Natural killer cell treated with Interleukin-12 subunit alpha and Interleukin-12 subunit beta and Interleukin-15 and Interleukin-18, amount 100 ng/mL, for 72 hours (primary cell): ENCODE measurements around the gene RCBTB2. TPM values are rescaled to one million over a fixed set of nuclear protein-coding genes. Genes with fewer than 3 reads are reported as not detected.

Experiments
- ATAC-seq, 2 donors: fragments of 150-1000 bp; cut with Tn5 transposase in 1 of 2; sonication (Bioruptor Pico), chemical (Tn5 transposase) in 1 of 2; 2 replicates each; pipeline ENCODE4 v1.10.0; 2021
- DNase-seq: peaks from one replicate; pipeline ENCODE4 v3.0.0; 2022; ENCODE audit warnings: low spot score
- H3K27ac Mint-ChIP-seq, 2 donors: 1 replicate in 1 of 2; 2 replicates in 1 of 2; pipeline ENCODE4 v1.8.0; 2022; ENCODE audit warnings: mixed read lengths in 2 of 2, mild to moderate bottlenecking in 1 of 2, moderate library complexity in 1 of 2
- H3K27me3 Mint-ChIP-seq, 2 donors: 1 replicate in 1 of 2; 2 replicates in 1 of 2; pipeline ENCODE4 v1.8.0; 2022; ENCODE audit warnings: mixed read lengths in 2 of 2
- H3K36me3 Mint-ChIP-seq: one replicate; pipeline ENCODE4 v1.8.0; 2022; ENCODE audit warnings: mixed read lengths
- H3K4me1 Mint-ChIP-seq, 2 donors: 1 replicate in 1 of 2; 2 replicates in 1 of 2; pipeline ENCODE4 v1.8.0; 2022; ENCODE audit warnings: low read depth in 2 of 2, mixed read lengths in 2 of 2, mild to moderate bottlenecking in 1 of 2
- H3K4me3 Mint-ChIP-seq: one replicate; pipeline ENCODE4 v1.8.0; 2022; ENCODE audit warnings: mixed read lengths
- H3K9me3 Mint-ChIP-seq: 2 replicates; pipeline ENCODE4 v1.8.0; 2022; ENCODE audit warnings: mixed read lengths
- total RNA-seq, 2 donors: library from RNA; stranded (reverse); gene quantifications; one replicate each; pipeline ENCODE4 v1.2.3, GENCODE V29; 2022

The RCBTB2 gene
- total RNA-seq, 2 donors from 2014 or later: 29.8 to 31.2 TPM

GRCh38 chr13:48531416-48532255 is 1.2 kb downstream of the RCBTB2 start:
- DNase-seq: no peak
- Mint-ChIP-seq H3K9me3 (peaks cover 4% of the 10 kb centered on the region), H3K27ac (peak overlapping the region; percentile 93 to 98), H3K36me3 (no peaks in the 10 kb centered on the region), H3K4me3 (peak overlapping the region; percentile 89), H3K4me1 (peaks cover 30 to 58% of the 10 kb centered on the region in 2 donors), H3K27me3 (no peaks in the 10 kb centered on the region)
- peak in 1 of 2 donors; percentile 1 for ATAC-seq

- Mint-ChIP-seq H3K27ac (peak overlapping the region; percentile 93 to 98), H3K27me3 (no peaks in the 10 kb centered on the region), H3K4me1 (peaks cover 30 to 62% of the 10 kb centered on the region in 2 donors), H3K9me3 (peaks cover 4% of the 10 kb centered on the region), H3K4me3 (peak overlapping the region; percentile 89), H3K36me3 (no peaks in the 10 kb centered on the region)
- DNase-seq (no peak), ATAC-seq (no peak)
Observed at GRCh38 chr13:48530833-48531232, 2.0 kb downstream of the RCBTB2 start.

GRCh38 chr13:48528720-48529119 is 4.2 kb downstream of the RCBTB2 start:
- H3K27ac Mint-ChIP-seq: peak overlapping the region; percentile 93 to 98
- no peaks in the 10 kb centered on the region for H3K9me3 Mint-ChIP-seq
- H3K36me3 Mint-ChIP-seq: no peaks in the 10 kb centered on the region
- no peak for DNase-seq
- ATAC-seq: no peak
- peak overlapping the region; percentile 89 for H3K4me3 Mint-ChIP-seq
- no peaks in the 10 kb centered on the region for H3K27me3 Mint-ChIP-seq
- H3K4me1 Mint-ChIP-seq: peaks cover 31 to 68% of the 10 kb centered on the region in 2 donors

- Mint-ChIP-seq H3K9me3 (no peaks in the 10 kb centered on the region), H3K36me3 (no peaks in the 10 kb centered on the region), H3K4me1 (peaks cover 34 to 61% of the 10 kb centered on the region in 2 donors), H3K27me3 (no peaks in the 10 kb centered on the region), H3K4me3 (peak overlapping the region; percentile 89), H3K27ac (peak overlapping the region; percentile 93 to 98)
- DNase-seq: no peak
- no peak for ATAC-seq
Observed at GRCh38 chr13:48527955-48528354, 4.9 kb downstream of the RCBTB2 start.

GRCh38 chr13:48526286-48526685 is 6.6 kb downstream of the RCBTB2 start:
- peak in 1 of 2 donors; percentile 84 for ATAC-seq
- Mint-ChIP-seq H3K27me3 (no peaks in the 10 kb centered on the region), H3K4me3 (peak overlapping the region; percentile 51), H3K27ac (peak overlapping the region; percentile 41 to 54), H3K9me3 (no peaks in the 10 kb centered on the region), H3K4me1 (peaks cover 23 to 54% of the 10 kb centered on the region in 2 donors), H3K36me3 (no peaks in the 10 kb centered on the region)
- DNase-seq: no peak

GRCh38 chr13:48518083-48518482 is 14.8 kb downstream of the RCBTB2 start:
- H3K27ac Mint-ChIP-seq: no peak overlapping the region
- H3K4me1 Mint-ChIP-seq: peaks cover 11 to 21% of the 10 kb centered on the region in 2 donors
- no peaks in the 10 kb centered on the region for H3K27me3 Mint-ChIP-seq
- H3K4me3 Mint-ChIP-seq: no peak overlapping the region
- DNase-seq: no peak
- ATAC-seq: no peak
- peaks cover 33% of the 10 kb centered on the region for H3K36me3 Mint-ChIP-seq
- no peaks in the 10 kb centered on the region for H3K9me3 Mint-ChIP-seq

- H3K9me3 Mint-ChIP-seq: no peaks in the 10 kb centered on the region
- DNase-seq: no peak
- H3K4me3 Mint-ChIP-seq: no peak overlapping the region
- peaks cover 34% of the 10 kb centered on the region for H3K36me3 Mint-ChIP-seq
- ATAC-seq: no peak
- peaks cover 11 to 29% of the 10 kb centered on the region in 2 donors for H3K4me1 Mint-ChIP-seq
- H3K27me3 Mint-ChIP-seq: no peaks in the 10 kb centered on the region
- H3K27ac Mint-ChIP-seq: peak overlapping the region in 1 of 2 donors; percentile 35
Observed at GRCh38 chr13:48515732-48516131, 17.1 kb downstream of the RCBTB2 start.

- Mint-ChIP-seq H3K27ac (no peak overlapping the region), H3K27me3 (no peaks in the 10 kb centered on the region), H3K9me3 (no peaks in the 10 kb centered on the region), H3K36me3 (peaks cover 38% of the 10 kb centered on the region), H3K4me1 (peaks cover 19 to 38% of the 10 kb centered on the region in 2 donors), H3K4me3 (no peak overlapping the region)
- DNase-seq (no peak), ATAC-seq (no peak)
Observed at GRCh38 chr13:48514793-48515192, 18.1 kb downstream of the RCBTB2 start.

- no peaks in the 10 kb centered on the region for H3K27me3 Mint-ChIP-seq
- peak overlapping the region in 1 of 2 donors; percentile 28 for H3K27ac Mint-ChIP-seq
- H3K36me3 Mint-ChIP-seq: peaks cover 34% of the 10 kb centered on the region
- DNase-seq (no peak), ATAC-seq (no peak)
- no peak overlapping the region for H3K4me3 Mint-ChIP-seq
- H3K9me3 Mint-ChIP-seq: no peaks in the 10 kb centered on the region
- H3K4me1 Mint-ChIP-seq: peaks cover 22 to 40% of the 10 kb centered on the region in 2 donors
Observed at GRCh38 chr13:48511621-48512230, 21.2 kb downstream of the RCBTB2 start.

GRCh38 chr13:48510698-48511097 is 22.2 kb downstream of the RCBTB2 start:
- ATAC-seq (no peak), DNase-seq (no peak)
- peak overlapping the region; percentile 53 to 64 for H3K27ac Mint-ChIP-seq
- H3K36me3 Mint-ChIP-seq: peaks cover 28% of the 10 kb centered on the region
- peaks cover 27 to 44% of the 10 kb centered on the region in 2 donors for H3K4me1 Mint-ChIP-seq
- peak overlapping the region; percentile 18 for H3K4me3 Mint-ChIP-seq
- no peaks in the 10 kb centered on the region for H3K9me3 Mint-ChIP-seq
- no peaks in the 10 kb centered on the region for H3K27me3 Mint-ChIP-seq

- H3K4me1 Mint-ChIP-seq: peaks cover 49 to 65% of the 10 kb centered on the region in 2 donors
- no peaks in the 10 kb centered on the region for H3K9me3 Mint-ChIP-seq
- no peaks in the 10 kb centered on the region for H3K27me3 Mint-ChIP-seq
- DNase-seq (no peak), ATAC-seq (no peak)
- H3K36me3 Mint-ChIP-seq: peaks cover 18% of the 10 kb centered on the region
- no peak overlapping the region for H3K4me3 Mint-ChIP-seq
- H3K27ac Mint-ChIP-seq: no peak overlapping the region
Observed at GRCh38 chr13:48508011-48508410, 24.9 kb downstream of the RCBTB2 start.

GRCh38 chr13:48507021-48507420 is 25.9 kb downstream of the RCBTB2 start:
- peaks cover 18% of the 10 kb centered on the region for H3K36me3 Mint-ChIP-seq
- peak overlapping the region; percentile 100 for H3K27ac Mint-ChIP-seq
- H3K4me1 Mint-ChIP-seq: peaks cover 55 to 65% of the 10 kb centered on the region in 2 donors
- no peak for DNase-seq
- H3K4me3 Mint-ChIP-seq: peak overlapping the region; percentile 88
- no peak for ATAC-seq
- H3K27me3 Mint-ChIP-seq: no peaks in the 10 kb centered on the region
- no peaks in the 10 kb centered on the region for H3K9me3 Mint-ChIP-seq

GRCh38 chr13:48506092-48506701 is 26.7 kb downstream of the RCBTB2 start:
- Mint-ChIP-seq H3K36me3 (peaks cover 23% of the 10 kb centered on the region), H3K4me1 (peaks cover 62 to 73% of the 10 kb centered on the region in 2 donors), H3K4me3 (peak overlapping the region; percentile 88), H3K27me3 (no peaks in the 10 kb centered on the region), H3K9me3 (no peaks in the 10 kb centered on the region), H3K27ac (peak overlapping the region; percentile 100)
- DNase-seq: no peak
- no peak for ATAC-seq
